Activated naive CD4-positive, alpha-beta T cell treated with anti-CD3 and anti-CD28 coated beads, Interleukin-2, amount 50 U/mL, for 72 hours (primary cell): Measurements from ENCODE around the gene MIS18A. TPM values are rescaled to one million over a fixed set of nuclear protein-coding genes. Genes with fewer than 3 reads are reported as not detected.
"Not testable (repeated sequence)": the region's sequence is repeated elsewhere in the genome, so short reads cannot be mapped to it uniquely, and the experiment has no call there.

Source experiments
- ATAC-seq, 2 donors: fragments of 150-1000 bp; cut with Tn5 transposase; 2 replicates each; pipeline ENCODE4 v1.10.0; 2021; ENCODE audit warnings: mild to moderate bottlenecking in 2 of 2, moderate library complexity in 2 of 2
- DNase-seq, 2 donors: peaks; one replicate each; pipeline ENCODE4 v3.0.0; 2021 to 2022; ENCODE audit warnings: low spot score in 2 of 2
- H3K27ac Mint-ChIP-seq, 2 donors: one replicate each; pipeline ENCODE4 v1.8.0; 2022; ENCODE audit warnings: mild to moderate bottlenecking in 2 of 2, mixed read lengths in 2 of 2
- H3K36me3 Mint-ChIP-seq, 2 donors: one replicate each; pipeline ENCODE4 v1.8.0; 2022; ENCODE audit warnings: mixed read lengths in 2 of 2
- H3K9me3 Mint-ChIP-seq, 2 donors: one replicate each; pipeline ENCODE4 v1.8.0; 2022; ENCODE audit warnings: mixed read lengths in 2 of 2
- total RNA-seq, 2 donors: library from RNA; stranded (reverse); gene quantifications; one replicate each; pipeline ENCODE4 v1.2.3, GENCODE V29; 2022

Gene MIS18A
- total RNA-seq, 2 donors from 2014 or later: 26.6 to 29.7 TPM

- Mint-ChIP-seq H3K36me3 (peaks cover 11 to 13% of the 10 kb centered on the region in 2 donors), H3K27ac (peak overlapping the region in 1 of 2 donors; percentile 68)
- not testable (repeated sequence) for H3K9me3 Mint-ChIP-seq, DNase-seq
- peak in 1 of 2 donors; percentile 64 for ATAC-seq
Measured at GRCh38 chr21:32310976-32311375, 32.1 kb upstream of the MIS18A start.

GRCh38 chr21:32309906-32310460, 31.1 kb upstream of the MIS18A start:
- Mint-ChIP-seq H3K9me3 (no peaks in the 10 kb centered on the region), H3K27ac (no peak overlapping the region), H3K36me3 (peaks cover 11 to 13% of the 10 kb centered on the region in 2 donors)
- DNase-seq (no peak), ATAC-seq (no peak)

GRCh38 chr21:32308696-32309095, 29.8 kb upstream of the MIS18A start:
- Mint-ChIP-seq H3K9me3 (no peaks in the 10 kb centered on the region), H3K36me3 (peaks cover 11 to 13% of the 10 kb centered on the region in 2 donors), H3K27ac (no peak overlapping the region)
- DNase-seq (no peak), ATAC-seq (peak in 1 of 2 donors; percentile 13)

- ATAC-seq (no peak), DNase-seq (no peak)
- H3K27ac Mint-ChIP-seq: no peak overlapping the region
- H3K9me3 Mint-ChIP-seq: no peaks in the 10 kb centered on the region
- peaks cover 11 to 13% of the 10 kb centered on the region in 2 donors for H3K36me3 Mint-ChIP-seq
Measured at GRCh38 chr21:32307706-32308105, 28.9 kb upstream of the MIS18A start.

- ATAC-seq (no peak), DNase-seq (no peak)
- H3K27ac Mint-ChIP-seq: peak overlapping the region; percentile 15 to 36
- no peaks in the 10 kb centered on the region for H3K9me3 Mint-ChIP-seq
- peaks cover 0 to 9% of the 10 kb centered on the region in 2 donors for H3K36me3 Mint-ChIP-seq
Measured at GRCh38 chr21:32306021-32306780, 27.4 kb upstream of the MIS18A start.

GRCh38 chr21:32304998-32305397, 26.1 kb upstream of the MIS18A start:
- no peak for ATAC-seq
- peaks cover 5 to 10% of the 10 kb centered on the region in 2 donors for H3K36me3 Mint-ChIP-seq
- H3K27ac Mint-ChIP-seq: no peak overlapping the region
- H3K9me3 Mint-ChIP-seq: no peaks in the 10 kb centered on the region
- DNase-seq: no peak

- no peaks in the 10 kb centered on the region for H3K9me3 Mint-ChIP-seq
- ATAC-seq: no peak
- peak in 1 of 2 donors; percentile 30 for DNase-seq
- H3K27ac Mint-ChIP-seq: peak overlapping the region in 1 of 2 donors; percentile 93
- peaks cover 5 to 10% of the 10 kb centered on the region in 2 donors for H3K36me3 Mint-ChIP-seq
Measured at GRCh38 chr21:32303385-32303784, 24.5 kb upstream of the MIS18A start.

- ATAC-seq: no peak
- no peak overlapping the region for H3K27ac Mint-ChIP-seq
- DNase-seq: no peak
- H3K36me3 Mint-ChIP-seq: peaks cover 5 to 10% of the 10 kb centered on the region in 2 donors
- H3K9me3 Mint-ChIP-seq: no peaks in the 10 kb centered on the region
Measured at GRCh38 chr21:32302560-32302959, 23.7 kb upstream of the MIS18A start.

- Mint-ChIP-seq H3K9me3 (no peaks in the 10 kb centered on the region), H3K36me3 (peaks cover 5 to 10% of the 10 kb centered on the region in 2 donors), H3K27ac (peak overlapping the region in 1 of 2 donors; percentile 87)
- DNase-seq: no peak
- ATAC-seq: no peak
Measured at GRCh38 chr21:32301596-32301995, 22.7 kb upstream of the MIS18A start.

GRCh38 chr21:32300117-32300681, 21.4 kb upstream of the MIS18A start:
- H3K27ac Mint-ChIP-seq: no peak overlapping the region
- peak in 1 of 2 donors; percentile 30 for DNase-seq
- no peak for ATAC-seq
- H3K36me3 Mint-ChIP-seq: peaks cover 5 to 10% of the 10 kb centered on the region in 2 donors
- H3K9me3 Mint-ChIP-seq: no peaks in the 10 kb centered on the region

- Mint-ChIP-seq H3K36me3 (peaks cover 5 to 10% of the 10 kb centered on the region in 2 donors), H3K27ac (no peak overlapping the region), H3K9me3 (no peaks in the 10 kb centered on the region)
- ATAC-seq (no peak), DNase-seq (no peak)
Measured at GRCh38 chr21:32299695-32300094, 20.8 kb upstream of the MIS18A start.

GRCh38 chr21:32298658-32299081, 19.8 kb upstream of the MIS18A start, which contains the start of gene MRAP:
Gene MRAP (plus strand): TSS chr21:32298855. CDS start chr21:32298972, 117 bp downstream.
- DNase-seq (no peak), ATAC-seq (no peak)
- Mint-ChIP-seq H3K27ac (no peak within 1 kb of the TSS), H3K36me3 (peaks cover 5 to 10% of the 10 kb centered on the region in 2 donors), H3K9me3 (no peaks in the 10 kb centered on the region)

- peaks cover 5 to 10% of the 10 kb centered on the region in 2 donors for H3K36me3 Mint-ChIP-seq
- no peak for DNase-seq
- H3K27ac Mint-ChIP-seq: no peak overlapping the region
- H3K9me3 Mint-ChIP-seq: no peaks in the 10 kb centered on the region
- no peak for ATAC-seq
Measured at GRCh38 chr21:32298148-32298559, 19.3 kb upstream of the MIS18A start.

GRCh38 chr21:32297449-32297848, 18.6 kb upstream of the MIS18A start:
- no peaks in the 10 kb centered on the region for H3K9me3 Mint-ChIP-seq
- no peak for ATAC-seq
- peaks cover 5 to 10% of the 10 kb centered on the region in 2 donors for H3K36me3 Mint-ChIP-seq
- DNase-seq: no peak
- H3K27ac Mint-ChIP-seq: no peak overlapping the region

GRCh38 chr21:32285476-32285875, 6.6 kb upstream of the MIS18A start:
- DNase-seq: no peak
- Mint-ChIP-seq H3K36me3 (peaks cover 0 to 6% of the 10 kb centered on the region in 2 donors), H3K27ac (no peak overlapping the region), H3K9me3 (no peaks in the 10 kb centered on the region)
- no peak for ATAC-seq

- peaks cover 0 to 16% of the 10 kb centered on the region in 2 donors for H3K36me3 Mint-ChIP-seq
- DNase-seq (no peak), ATAC-seq (no peak)
- no peaks in the 10 kb centered on the region for H3K9me3 Mint-ChIP-seq
- no peak overlapping the region for H3K27ac Mint-ChIP-seq
Measured at GRCh38 chr21:32282992-32283391, 4.1 kb upstream of the MIS18A start.

- ATAC-seq (no peak), DNase-seq (no peak)
- Mint-ChIP-seq H3K9me3 (no peaks in the 10 kb centered on the region), H3K36me3 (peaks cover 0 to 17% of the 10 kb centered on the region in 2 donors), H3K27ac (no peak overlapping the region)
Measured at GRCh38 chr21:32281531-32281930, 2.7 kb upstream of the MIS18A start.
